ENCODE data around the gene FRMPD1.
A peak's percentile ranks its signal among the peaks of the same experiment; 100 is the strongest.

- peak; percentile 96 for TF ChIP-seq POLR2A (IDR thresholded peaks at IDR 0.05; ENCODE audit: low read length)
- TF ChIP-seq GATA1 (IDR thresholded peaks at IDR 0.05; ENCODE audit: low read depth, low read length), result no peak
Observed at GRCh38 chr9:37784616-37785483, 134.1 kb downstream of the FRMPD1 start, which contains the start of gene EXOSC3.

Data from erythroblast (primary cell).